Keratinocyte (primary cell): ENCODE data around the gene C1R. TPM values are rescaled to one million over a fixed set of nuclear protein-coding genes. Genes with fewer than 3 reads are reported as not detected.

Experiments used
- DNase-seq: peaks from one replicate; pipeline ENCODE4 v3.0.0-alpha.2; 2011; ENCODE audit warnings: low read depth, missing footprints, low spot score
- FAIRE-seq: peaks from 2 replicates; lab custom pipeline; 2011; peaks lifted over from hg19 to GRCh38; lab: Jason Lieb, UNC
- H2AFZ ChIP-seq: 2 replicates; pipeline ENCODE4 v1.6.0; 2012; ENCODE audit warnings: low read length, control low read depth, inconsistent platforms; ENCODE audit not compliant: control insufficient read depth
- H3K27ac ChIP-seq: 2 replicates; pipeline ENCODE4 v1.5.1; 2011; ENCODE audit warnings: low read length; ENCODE audit not compliant: control insufficient read depth, insufficient read depth
- H3K27me3 ChIP-seq: 3 replicates; pipeline ENCODE4 v1.6.0; 2011; ENCODE audit warnings: low read length; ENCODE audit not compliant: control insufficient read depth, insufficient read depth; ENCODE audit errors: extremely low read depth
- H3K36me3 ChIP-seq, 2 experiments: 2 replicates in 1 of 2; 3 replicates in 1 of 2; pipeline ENCODE4 v1.5.1; 2011; ENCODE audit warnings: low read length in 2 of 2, mild to moderate bottlenecking in 1 of 2; ENCODE audit not compliant: control insufficient read depth in 2 of 2, insufficient read depth in 2 of 2; ENCODE audit errors: extremely low read depth in 1 of 2
- H3K4me1 ChIP-seq: 3 replicates; pipeline ENCODE4 v1.5.1; 2011; ENCODE audit warnings: low read length; ENCODE audit not compliant: control insufficient read depth, insufficient read depth; ENCODE audit errors: extremely low read depth
- H3K4me2 ChIP-seq: 3 replicates; pipeline ENCODE4 v1.6.0; 2011; ENCODE audit warnings: low read depth, low read length; ENCODE audit not compliant: control insufficient read depth, insufficient read depth; ENCODE audit errors: extremely low read depth
- H3K4me3 ChIP-seq, 3 experiments: fragments of 200-600 bp in 1 of 3; sonication (generic) in 1 of 3; 2 replicates in 2 of 3; 3 replicates in 1 of 3; pipeline ENCODE4 v1.5.1; 2011 to 2016; ENCODE audit warnings: low read length in 3 of 3, mild to moderate bottlenecking in 3 of 3, control low read depth in 2 of 3, inconsistent platforms in 1 of 3, low read depth in 1 of 3, mixed read lengths in 1 of 3, mixed run types in 1 of 3, moderate library complexity in 1 of 3; ENCODE audit not compliant: control insufficient read depth in 2 of 3, insufficient read depth in 2 of 3; ENCODE audit errors: extremely low read depth in 1 of 3
- H3K79me2 ChIP-seq: 2 replicates; pipeline ENCODE4 v1.6.0; 2012; ENCODE audit warnings: low read length; ENCODE audit not compliant: control insufficient read depth, insufficient read depth
- H3K9ac ChIP-seq: 3 replicates; pipeline ENCODE4 v1.6.0; 2011; ENCODE audit warnings: low read length; ENCODE audit not compliant: control insufficient read depth, insufficient read depth; ENCODE audit errors: extremely low read depth
- H3K9me1 ChIP-seq: 3 replicates; pipeline ENCODE4 v1.6.0; 2011; ENCODE audit warnings: low read length; ENCODE audit not compliant: control insufficient read depth, insufficient read depth; ENCODE audit errors: extremely low read depth
- H3K9me3 ChIP-seq: 2 replicates; pipeline ENCODE4 v1.5.1; 2012; ENCODE audit warnings: low read depth, low read length; ENCODE audit not compliant: control insufficient read depth
- H4K20me1 ChIP-seq: 3 replicates; pipeline ENCODE4 v1.6.0; 2011; ENCODE audit warnings: low read length; ENCODE audit not compliant: control insufficient read depth, insufficient read depth; ENCODE audit errors: extremely low read depth
- CTCF ChIP-seq, 3 experiments: IDR thresholded peaks in 1 of 3; conservative IDR thresholded peaks in 1 of 3; optimal IDR thresholded peaks in 1 of 3; 2 replicates in 2 of 3; 3 replicates in 1 of 3; pipeline versions ENCODE3 to v1.5.1; 2011; ENCODE audit warnings: low read length in 3 of 3, mild to moderate bottlenecking in 3 of 3, moderate library complexity in 2 of 3, control low read depth in 1 of 3, inconsistent platforms in 1 of 3; ENCODE audit not compliant: insufficient read depth in 2 of 3; ENCODE audit errors: extremely low read depth in 1 of 3
- EZH2 ChIP-seq: IDR thresholded peaks from one replicate; pipeline ENCODE4 v1.6.1; 2012; ENCODE audit warnings: inconsistent platforms, mild to moderate bottlenecking, low read length, moderate library complexity
- dilution Hi-C: fragments of 300-500 bp; cut with MboI; formaldehyde crosslinking; loops from one replicate; pipeline ENCODE4 v1.7.0; 2020; ENCODE audit warnings: low sequenced_read_pairs; ENCODE audit not compliant: extremely low pct_ligation_motif_present
- polyA plus RNA-seq, 5 experiments: library from polyadenylated mRNA; depleted of rRNA in 3 of 5; stranded (reverse) in 3 of 5; stranded (forward) in 1 of 5; unstranded in 1 of 5; fragments of >200 nt; gene quantifications; 1 replicate in 1 of 5; 2 replicates in 3 of 5; 3 replicates in 1 of 5; pipeline versions ENCODE4 v1.2.1 to v1.2.3, GENCODE V29; 2011 to 2012; ENCODE audit warnings: missing spikeins in 2 of 5, low read depth in 1 of 5, low replicate concordance in 1 of 5

Gene C1R
- polyA plus RNA-seq, 1 donor (not counting 4 experiments of a cell fraction or from before 2014, with no cell fraction given) = 2.8 TPM

GRCh38 chr12:7089196-7089871, 2.9 kb downstream of the C1R start:
- Histone ChIP-seq H3K4me1 (peaks cover 6% of the 10 kb centered on the region), H3K79me2 (no peaks in the 10 kb centered on the region)

GRCh38 chr12:7083125-7083524, 9.1 kb downstream of the C1R start:
- dilution Hi-C loops = no loop called here
- FAIRE-seq = no peak
- Histone ChIP-seq H3K4me3 (no peak overlapping the region), H3K4me1 (peaks cover 19% of the 10 kb centered on the region), H3K9ac (no peak overlapping the region), H2AFZ (no peak overlapping the region), H3K9me1 (no peaks in the 10 kb centered on the region), H3K9me3 (no peaks in the 10 kb centered on the region), H3K27ac (no peak overlapping the region), H3K36me3 (no peaks in the 10 kb centered on the region), H3K79me2 (no peaks in the 10 kb centered on the region), H3K27me3 (no peaks in the 10 kb centered on the region), H3K4me2 (no peak overlapping the region), H4K20me1 (no peaks in the 10 kb centered on the region)
- no peak for DNase-seq
- TF ChIP-seq EZH2 = no peak
- TF ChIP-seq CTCF (optimal IDR thresholded peaks at IDR 0.05 in 1 of 3, IDR thresholded peaks at IDR 0.05 in 1 of 3, conservative IDR thresholded peaks at IDR 0.05 in 1 of 3; ENCODE audit: extremely low read depth in 1 of 3, insufficient read depth in 2 of 3, low read length in 3 of 3) = no peak

More at GRCh38 chr12:7089196-7089871, 2.9 kb downstream of the C1R start:
- Histone ChIP-seq H3K4me2 (no peak overlapping the region), H3K9me3 (no peaks in the 10 kb centered on the region), H3K4me3 (no peak overlapping the region), H3K27me3 (no peaks in the 10 kb centered on the region), H2AFZ (no peak overlapping the region), H3K9ac (no peak overlapping the region), H3K36me3 (no peaks in the 10 kb centered on the region), H3K9me1 (no peaks in the 10 kb centered on the region), H3K27ac (no peak overlapping the region), H4K20me1 (no peaks in the 10 kb centered on the region)
- DNase-seq (no peak), FAIRE-seq (no peak)
- dilution Hi-C loops = no loop called here
- TF ChIP-seq CTCF (optimal IDR thresholded peaks at IDR 0.05 in 1 of 3, IDR thresholded peaks at IDR 0.05 in 1 of 3, conservative IDR thresholded peaks at IDR 0.05 in 1 of 3; ENCODE audit: extremely low read depth in 1 of 3, insufficient read depth in 2 of 3, low read length in 3 of 3) (no peak), EZH2 (no peak)
